ENCODE data around the gene AGBL5. TPM values are rescaled to one million over a fixed set of nuclear protein-coding genes. Genes with fewer than 3 reads are reported as not detected.

Gene AGBL5
- total RNA-seq, 2 donors from 2014 or later: 56.9 to 76.1 TPM

DNA sequence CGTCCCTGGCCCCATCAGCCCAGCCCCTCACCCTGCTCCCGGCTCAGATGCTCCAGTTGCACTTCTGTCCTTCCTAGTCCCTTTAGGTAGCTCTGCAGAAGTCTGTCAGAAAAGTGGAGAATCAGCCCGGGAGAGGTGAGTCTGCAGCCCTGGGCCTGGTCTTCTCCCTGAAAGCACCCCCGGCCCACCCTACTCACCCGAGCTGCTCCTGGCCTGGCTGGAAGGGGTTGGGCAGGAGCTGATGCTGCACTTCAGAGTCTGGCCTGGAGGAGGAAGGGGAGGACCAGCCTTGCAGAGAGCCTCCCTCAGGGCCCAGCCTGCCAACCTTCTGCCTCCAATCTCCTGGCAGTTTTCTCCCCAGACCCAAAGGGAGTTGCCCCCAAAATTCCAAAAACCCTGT, 50.9 kb downstream of the AGBL5 start:
- TF ChIP-seq, protein P1, sequence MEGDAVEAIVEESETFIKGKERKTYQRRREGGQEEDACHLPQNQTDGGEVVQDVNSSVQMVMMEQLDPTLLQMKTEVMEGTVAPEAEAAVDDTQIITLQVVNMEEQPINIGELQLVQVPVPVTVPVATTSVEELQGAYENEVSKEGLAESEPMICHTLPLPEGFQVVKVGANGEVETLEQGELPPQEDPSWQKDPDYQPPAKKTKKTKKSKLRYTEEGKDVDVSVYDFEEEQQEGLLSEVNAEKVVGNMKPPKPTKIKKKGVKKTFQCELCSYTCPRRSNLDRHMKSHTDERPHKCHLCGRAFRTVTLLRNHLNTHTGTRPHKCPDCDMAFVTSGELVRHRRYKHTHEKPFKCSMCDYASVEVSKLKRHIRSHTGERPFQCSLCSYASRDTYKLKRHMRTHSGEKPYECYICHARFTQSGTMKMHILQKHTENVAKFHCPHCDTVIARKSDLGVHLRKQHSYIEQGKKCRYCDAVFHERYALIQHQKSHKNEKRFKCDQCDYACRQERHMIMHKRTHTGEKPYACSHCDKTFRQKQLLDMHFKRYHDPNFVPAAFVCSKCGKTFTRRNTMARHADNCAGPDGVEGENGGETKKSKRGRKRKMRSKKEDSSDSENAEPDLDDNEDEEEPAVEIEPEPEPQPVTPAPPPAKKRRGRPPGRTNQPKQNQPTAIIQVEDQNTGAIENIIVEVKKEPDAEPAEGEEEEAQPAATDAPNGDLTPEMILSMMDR (conservative IDR thresholded peaks at IDR 0.05): no peak
- H3K4me1 Mint-ChIP-seq: no peaks in the 10 kb centered on the region
- H3K4me3 ChIP-seq (ENCODE audit: low read length): no peak overlapping the region
- H3K9me3 ChIP-seq (ENCODE audit: control insufficient read depth, low read length): no peaks in the 10 kb centered on the region
- no peaks in the 10 kb centered on the region for H3K9me3 Mint-ChIP-seq
- no peak overlapping the region for H3K4me3 Mint-ChIP-seq
- H3K27me3 Mint-ChIP-seq (ENCODE audit: insufficient read depth): peaks cover 3% of the 10 kb centered on the region
- H3K36me3 Mint-ChIP-seq (ENCODE audit: low read depth): no peaks in the 10 kb centered on the region
- no peaks in the 10 kb centered on the region for H3K36me3 ChIP-seq (ENCODE audit: control insufficient read depth, insufficient read depth, low read length)
- H3K27me3 ChIP-seq (ENCODE audit: control insufficient read depth, insufficient read depth, low read length, poor library complexity, severe bottlenecking): peaks cover 6% of the 10 kb centered on the region
- no peak for DNase-seq
- H3K27ac ChIP-seq (ENCODE audit: low read depth, low read length): no peak overlapping the region
- no peak overlapping the region for H3K9ac ChIP-seq (ENCODE audit: extremely low read depth, low read length, poor library complexity, severe bottlenecking)
- 92% methylated on average over 5 of the region's 5 CpGs; no CpG with 5 or more reads in 1 of the 2 experiments for WGBS, 2 experiments (ENCODE audit: insufficient coverage in 1 of 2, insufficient read length in 1 of 2)
- no peak overlapping the region for H3K27ac Mint-ChIP-seq
- no peaks in the 10 kb centered on the region for H3K4me1 ChIP-seq (ENCODE audit: control insufficient read depth, insufficient read depth, low read length)

DNA sequence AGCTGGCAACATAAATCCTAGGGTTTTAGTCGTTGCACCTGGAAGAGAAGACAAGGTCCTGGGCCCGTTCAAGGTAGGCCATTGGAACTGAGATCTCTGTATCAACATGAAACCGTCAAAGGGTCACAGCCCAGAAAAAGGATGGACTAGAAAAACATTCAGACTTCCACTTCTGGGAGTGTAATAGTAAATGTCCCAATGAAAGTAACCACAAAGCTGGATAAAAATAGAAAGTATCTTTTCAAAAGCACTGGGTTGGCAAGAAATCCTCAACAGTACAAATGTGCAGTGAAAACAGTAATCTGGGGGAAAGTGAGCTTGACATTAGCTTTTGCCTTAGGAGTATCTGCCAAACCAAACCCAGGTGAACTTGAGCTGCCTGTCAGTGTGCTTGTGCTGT, 54.5 kb downstream of the AGBL5 start:
- no peak overlapping the region for H3K4me3 Mint-ChIP-seq
- Histone ChIP-seq H3K27me3 (ENCODE audit: control insufficient read depth, insufficient read depth, low read length, poor library complexity, severe bottlenecking) (peaks cover 6% of the 10 kb centered on the region), H3K9me3 (ENCODE audit: control insufficient read depth, low read length) (no peaks in the 10 kb centered on the region), H3K9ac (ENCODE audit: extremely low read depth, low read length, poor library complexity, severe bottlenecking) (no peak overlapping the region), H3K27ac (ENCODE audit: low read depth, low read length) (no peak overlapping the region), H3K4me1 (ENCODE audit: control insufficient read depth, insufficient read depth, low read length) (no peaks in the 10 kb centered on the region), H3K36me3 (ENCODE audit: control insufficient read depth, insufficient read depth, low read length) (no peaks in the 10 kb centered on the region), H3K4me3 (ENCODE audit: low read length) (no peak overlapping the region)
- H3K36me3 Mint-ChIP-seq (ENCODE audit: low read depth): no peaks in the 10 kb centered on the region
- peaks cover 3% of the 10 kb centered on the region for H3K27me3 Mint-ChIP-seq (ENCODE audit: insufficient read depth)
- WGBS, 2 experiments (ENCODE audit: insufficient coverage in 1 of 2, insufficient read length in 1 of 2): 83 to 90% methylated on average over 3 of the region's 3 CpGs
- TF ChIP-seq, protein P1 (conservative IDR thresholded peaks at IDR 0.05): no peak
- H3K4me1 Mint-ChIP-seq: no peaks in the 10 kb centered on the region
- H3K27ac Mint-ChIP-seq: no peak overlapping the region
- H3K9me3 Mint-ChIP-seq: no peaks in the 10 kb centered on the region
- DNase-seq: no peak

DNA sequence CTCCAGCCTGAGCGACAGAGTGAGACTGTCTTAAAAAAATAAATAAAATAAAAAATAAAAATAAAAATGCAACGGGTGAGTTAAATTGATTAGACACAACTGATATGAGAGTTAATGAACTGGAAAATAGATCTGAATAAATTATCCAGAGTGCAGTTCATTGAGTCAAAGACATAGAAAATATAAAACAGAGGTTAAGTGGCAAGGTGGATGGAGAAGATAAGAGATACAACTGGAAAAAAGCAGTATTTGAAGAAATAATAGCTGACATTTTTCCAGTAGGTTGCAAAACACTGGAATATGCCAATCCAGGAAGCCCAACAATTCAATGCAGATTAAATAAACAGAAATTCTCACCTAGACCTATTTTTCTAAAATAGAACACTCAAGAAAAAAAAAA, 56.8 kb downstream of the AGBL5 start:
- WGBS, 2 experiments (ENCODE audit: insufficient coverage in 1 of 2, insufficient read length in 1 of 2): 83 to 84% methylated on average over 1 of the region's 2 CpGs
- H3K27ac Mint-ChIP-seq: no peak overlapping the region

More for the DNA sequence above, 56.8 kb downstream of the AGBL5 start:
- Histone ChIP-seq H3K4me3 (ENCODE audit: low read length) (no peak overlapping the region), H3K4me1 (ENCODE audit: control insufficient read depth, insufficient read depth, low read length) (no peaks in the 10 kb centered on the region), H3K27me3 (ENCODE audit: control insufficient read depth, insufficient read depth, low read length, poor library complexity, severe bottlenecking) (peaks cover 6% of the 10 kb centered on the region), H3K9me3 (ENCODE audit: control insufficient read depth, low read length) (no peaks in the 10 kb centered on the region), H3K36me3 (ENCODE audit: control insufficient read depth, insufficient read depth, low read length) (no peaks in the 10 kb centered on the region), H3K9ac (ENCODE audit: extremely low read depth, low read length, poor library complexity, severe bottlenecking) (no peak overlapping the region), H3K27ac (ENCODE audit: low read depth, low read length) (no peak overlapping the region)
- Mint-ChIP-seq H3K27me3 (ENCODE audit: insufficient read depth) (peaks cover 7% of the 10 kb centered on the region), H3K4me1 (no peaks in the 10 kb centered on the region), H3K36me3 (ENCODE audit: low read depth) (no peaks in the 10 kb centered on the region), H3K4me3 (no peak overlapping the region), H3K9me3 (no peaks in the 10 kb centered on the region)
- TF ChIP-seq, protein P1 (conservative IDR thresholded peaks at IDR 0.05): no peak
- no peak for DNase-seq

Data from endodermal cell (in vitro differentiated cells).